BLaER1 (cell line): Measurements from ENCODE around the gene OR9K2.

Experiments used
- H3K27ac ChIP-seq: shearing (Covaris generic); formaldehyde crosslinking; 2 replicates; pipeline ENCODE4 v1.8.1; 2022
- H3K27me3 ChIP-seq: shearing (Covaris generic); formaldehyde crosslinking; 2 replicates; pipeline ENCODE4 v1.8.1; 2022
- H3K36me3 ChIP-seq: shearing (Covaris generic); formaldehyde crosslinking; 2 replicates; pipeline ENCODE4 v1.8.1; 2022
- H3K4me1 ChIP-seq: shearing (Covaris generic); formaldehyde crosslinking; 2 replicates; pipeline ENCODE4 v1.8.1; 2022
- H3K4me2 ChIP-seq: shearing (Covaris generic); formaldehyde crosslinking; 2 replicates; pipeline ENCODE4 v1.8.1; 2022
- H3K4me3 ChIP-seq: shearing (Covaris generic); formaldehyde crosslinking; 2 replicates; pipeline ENCODE4 v1.8.1; 2022
- H3K9ac ChIP-seq: shearing (Covaris generic); formaldehyde crosslinking; 2 replicates; pipeline ENCODE4 v1.8.1; 2022
- H3K9me3 ChIP-seq: shearing (Covaris generic); formaldehyde crosslinking; 2 replicates; pipeline ENCODE4 v1.8.1; 2022
- H4K20me1 ChIP-seq: shearing (Covaris generic); formaldehyde crosslinking; 2 replicates; pipeline ENCODE4 v1.8.1; 2022
- Cebpa-rat ChIP-seq: shearing (Covaris generic); IDR thresholded peaks from 2 replicates; pipeline ENCODE4 v1.8.1; 2022

The OR9K2 gene

DNA sequence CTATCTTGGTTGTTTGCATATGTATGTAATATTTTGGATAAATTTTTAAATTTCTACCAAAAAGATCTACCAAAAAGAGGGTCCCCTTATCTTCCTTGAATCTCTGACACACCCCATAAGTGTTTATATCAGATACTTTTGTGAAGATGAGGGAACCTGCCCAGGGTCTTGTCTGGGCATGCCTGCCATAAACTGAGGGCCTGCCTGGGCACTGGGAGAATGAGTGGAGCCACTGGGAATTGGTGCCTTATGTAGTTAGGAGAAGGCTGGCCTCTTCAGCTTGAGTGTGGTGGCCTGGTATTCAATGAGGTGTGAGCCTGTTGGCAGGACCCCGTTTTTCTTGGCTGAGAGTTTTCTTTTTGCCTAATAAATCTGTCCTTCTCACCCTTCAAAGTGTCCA lies 46.5 kb downstream of the OR9K2 start:
- Histone ChIP-seq H3K27ac (no peak overlapping the region), H3K9me3 (0 out of 2 replicates have a peak, but pooled peaks cover 5% of the 10 kb centered on the region), H3K9ac (no peak overlapping the region), H3K36me3 (no peaks in the 10 kb centered on the region), H3K4me1 (no peaks in the 10 kb centered on the region), H3K4me3 (no peak overlapping the region), H3K4me2 (no peak overlapping the region), H3K27me3 (no peaks in the 10 kb centered on the region), H4K20me1 (no peaks in the 10 kb centered on the region)
- TF ChIP-seq Cebpa-rat: no peak

DNA sequence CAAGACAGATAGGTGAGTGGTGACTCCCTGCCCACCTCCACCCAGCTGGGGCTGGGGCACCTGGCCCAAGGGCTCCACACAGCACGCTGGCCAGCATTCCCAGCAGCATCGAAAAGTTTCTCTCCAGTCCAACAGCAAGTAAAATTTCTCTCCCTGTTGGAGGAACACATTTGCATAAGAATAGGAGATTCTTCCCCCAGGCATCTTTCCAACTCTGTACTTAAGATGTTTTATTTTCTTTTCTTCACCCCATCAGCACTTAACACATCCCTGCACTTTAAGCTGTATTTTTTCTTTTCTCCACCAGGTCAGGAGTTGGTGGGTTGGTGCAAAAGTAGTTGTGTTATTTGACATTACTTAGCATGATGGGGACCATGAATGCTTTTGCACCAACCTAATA lies 47.2 kb downstream of the OR9K2 start:
- Histone ChIP-seq H3K27me3 (no peaks in the 10 kb centered on the region), H3K36me3 (no peaks in the 10 kb centered on the region), H3K4me1 (no peaks in the 10 kb centered on the region), H3K9me3 (0 out of 2 replicates have a peak, but pooled peaks cover 5% of the 10 kb centered on the region), H3K4me2 (no peak overlapping the region), H3K4me3 (no peak overlapping the region), H4K20me1 (no peaks in the 10 kb centered on the region), H3K9ac (no peak overlapping the region), H3K27ac (no peak overlapping the region)
- no peak for TF ChIP-seq Cebpa-rat
